Large intestine (tissue), 3 donors: Measurements from ENCODE around the gene KRT73. TPM values are rescaled to one million over a fixed set of nuclear protein-coding genes. Genes with fewer than 3 reads are reported as not detected.

Source experiments
- DNase-seq, 2 donors: peaks; one replicate each; pipeline versions ENCODE4 v3.0.0 to v3.0.0-alpha.2; 2013
- H3K27ac ChIP-seq: one replicate; pipeline ENCODE4 v1.5.1; 2013; ENCODE audit warnings: low read length
- H3K27me3 ChIP-seq: 2 replicates; pipeline ENCODE4 v1.6.1; 2013; ENCODE audit warnings: low read length; ENCODE audit not compliant: control insufficient read depth, insufficient read depth
- H3K36me3 ChIP-seq: 2 replicates; pipeline ENCODE4 v1.6.1; 2013; ENCODE audit warnings: low read length; ENCODE audit not compliant: control insufficient read depth, insufficient read depth
- H3K4me1 ChIP-seq: one replicate; pipeline ENCODE4 v1.6.1; 2013; ENCODE audit warnings: low read length; ENCODE audit not compliant: control insufficient read depth, insufficient read depth
- H3K4me3 ChIP-seq: one replicate; pipeline ENCODE4 v1.5.1; 2013; ENCODE audit warnings: low read length
- H3K9me3 ChIP-seq: one replicate; pipeline ENCODE4 v1.6.1; 2013; ENCODE audit warnings: mild to moderate bottlenecking, low read depth, low read length, moderate library complexity; ENCODE audit not compliant: control insufficient read depth
- WGBS: methylation state at CpG from one replicate; pipeline ENCODE4 v1.1.5; 2013; ENCODE audit warnings: low lambda C conversion rate; ENCODE audit not compliant: insufficient coverage; 5-methylcytosine and 5-hydroxymethylcytosine counted together
- polyA plus RNA-seq: library from polyadenylated mRNA; unstranded; fragments of 120-200 nt; gene quantifications from one replicate; pipeline ENCODE4 v1.2.1, GENCODE V29; 2013

The KRT73 gene
- polyA plus RNA-seq, 1 donor, result 0.97 TPM

DNA sequence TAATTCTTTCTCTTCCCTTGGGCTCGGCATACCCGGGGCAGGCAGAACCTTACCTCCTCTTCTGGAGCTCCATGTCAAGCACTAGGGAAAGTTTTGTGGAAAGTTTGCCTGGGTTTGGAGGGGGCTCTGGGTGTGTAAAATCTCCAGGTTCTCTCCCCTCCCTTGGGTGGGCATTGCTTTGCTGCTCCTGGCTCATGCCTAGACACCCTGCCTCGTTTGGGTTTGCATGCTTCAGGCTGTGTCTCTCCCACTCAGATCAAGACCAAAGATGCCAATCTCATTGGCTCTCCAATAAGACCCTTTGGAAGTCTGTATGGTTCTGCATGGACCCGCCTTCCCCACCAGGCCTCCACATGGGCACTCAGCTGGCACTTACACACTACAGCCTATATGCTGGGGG, 39.8 kb upstream of the KRT73 start:
- Histone ChIP-seq H3K27me3 (peaks cover 4% of the 10 kb centered on the region), H3K36me3 (no peaks in the 10 kb centered on the region), H3K9me3 (no peaks in the 10 kb centered on the region), H3K4me3 (no peak overlapping the region), H3K27ac (no peak overlapping the region), H3K4me1 (peaks cover 10% of the 10 kb centered on the region)
- no CpG with 5 or more reads among the region's 4 CpGs for WGBS
- DNase-seq, result no peak

- Histone ChIP-seq H3K4me3 (no peak overlapping the region), H3K9me3 (no peaks in the 10 kb centered on the region), H3K4me1 (peaks cover 10% of the 10 kb centered on the region), H3K27me3 (peaks cover 4% of the 10 kb centered on the region), H3K27ac (no peak overlapping the region), H3K36me3 (no peaks in the 10 kb centered on the region)
- DNase-seq, result peak in 1 of 2 donors; percentile 73
- WGBS, result 82% methylated on average over 4 of the region's 6 CpGs
These were observed 39.0 kb upstream of the KRT73 start for GRCh38 chr12:52657250-52657902.

- WGBS, result no CpG with 5 or more reads among the region's 4 CpGs
These were observed 38.3 kb upstream of the KRT73 start for GRCh38 chr12:52656616-52657015.

DNA sequence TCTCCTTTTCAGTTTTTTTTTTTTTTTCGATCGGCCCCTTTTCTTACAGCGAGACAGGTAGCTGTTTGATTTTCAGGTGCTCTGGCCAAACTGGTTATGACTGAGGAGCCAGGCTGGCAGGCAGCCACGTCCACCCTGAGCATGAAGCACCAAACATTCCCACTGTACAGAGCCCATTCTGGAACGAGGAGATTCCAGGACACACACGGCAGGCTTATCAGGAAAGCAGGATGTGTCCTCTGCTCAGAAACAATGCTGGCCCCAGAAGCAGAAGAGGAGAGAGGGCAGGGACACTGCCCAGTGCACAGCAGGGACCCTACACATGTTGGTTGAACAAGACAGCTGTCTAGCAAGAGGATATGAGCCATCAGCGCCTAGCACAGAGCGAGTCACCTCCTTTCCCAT, 37.4 kb upstream of the KRT73 start:
- Histone ChIP-seq H3K36me3 (no peaks in the 10 kb centered on the region), H3K27ac (no peak overlapping the region), H3K4me3 (no peak overlapping the region), H3K4me1 (peaks cover 6% of the 10 kb centered on the region), H3K9me3 (peaks cover 3% of the 10 kb centered on the region), H3K27me3 (peaks cover 4% of the 10 kb centered on the region)
- WGBS, result no CpG with 5 or more reads among the region's 8 CpGs
- peak in 1 of 2 donors; percentile 31 for DNase-seq

More at GRCh38 chr12:52656616-52657015, 38.3 kb upstream of the KRT73 start:
- Histone ChIP-seq H3K4me3 (no peak overlapping the region), H3K9me3 (peaks cover 2% of the 10 kb centered on the region), H3K36me3 (no peaks in the 10 kb centered on the region), H3K27ac (no peak overlapping the region), H3K4me1 (peaks cover 6% of the 10 kb centered on the region), H3K27me3 (peaks cover 4% of the 10 kb centered on the region)
- DNase-seq, result no peak

DNA sequence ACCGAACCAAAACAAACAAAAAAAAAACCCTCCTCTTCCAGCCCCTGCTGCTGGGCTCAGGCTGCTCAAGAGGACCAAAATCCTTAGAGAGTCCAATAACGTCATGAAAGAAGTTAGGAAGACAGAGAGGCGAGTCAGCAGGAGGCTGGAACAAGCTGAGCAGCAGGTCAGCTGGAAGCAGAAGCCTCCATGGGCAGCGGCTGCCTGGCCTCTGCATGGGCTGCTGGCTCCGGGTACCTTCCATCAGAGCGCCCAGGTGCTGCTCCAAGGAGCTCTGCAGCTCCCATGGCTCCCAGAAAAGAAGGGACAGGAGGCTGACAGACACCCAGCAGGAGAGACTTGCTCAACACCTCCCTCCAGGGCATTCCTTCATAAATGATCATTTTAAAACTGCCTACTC, 36.9 kb upstream of the KRT73 start:
- H3K27ac ChIP-seq, result no peak overlapping the region

DNA sequence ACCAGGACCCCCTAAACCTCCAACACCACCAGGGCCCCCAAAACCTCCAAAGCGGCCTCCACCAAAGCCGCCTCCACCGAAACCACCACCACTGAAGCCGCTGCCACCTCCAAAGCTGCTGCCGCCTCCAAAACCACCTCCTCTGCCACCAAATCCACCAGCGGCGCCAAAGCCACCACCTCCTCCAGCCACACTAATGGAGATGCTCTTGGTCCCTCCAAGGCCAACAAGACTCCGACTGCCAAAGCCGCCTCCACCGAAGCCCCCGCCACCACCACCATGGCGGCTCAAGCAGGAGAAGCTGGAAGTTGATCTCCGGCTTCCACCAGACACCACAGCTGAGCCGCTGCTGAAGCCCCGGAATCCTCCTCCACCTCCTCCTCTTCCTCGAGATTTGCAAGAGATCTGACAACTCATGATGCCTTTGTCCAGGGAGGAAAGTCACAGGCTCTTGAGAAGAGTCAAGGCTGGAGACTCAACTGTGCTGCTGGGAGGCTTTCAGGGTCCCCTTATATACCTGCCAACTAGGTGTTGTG, 33.4 kb upstream of the KRT73 start, which contains the start of gene KRT2:
Gene KRT2, minus strand, starts transcription at position 486 of the 536 bp plus-strand sequence. Its CDS starts 69 bp downstream, at position 417.
- H3K4me3 ChIP-seq, result no peak within 1 kb of the TSS
- WGBS, result no CpG with 5 or more reads among the region's 16 CpGs

More for the DNA sequence above, 36.9 kb upstream of the KRT73 start:
- no CpG with 5 or more reads among the region's 6 CpGs for WGBS
- DNase-seq, result no peak
- Histone ChIP-seq H3K9me3 (peaks cover 3% of the 10 kb centered on the region), H3K4me1 (peaks cover 6% of the 10 kb centered on the region), H3K4me3 (no peak overlapping the region), H3K27me3 (peaks cover 4% of the 10 kb centered on the region), H3K36me3 (no peaks in the 10 kb centered on the region)

GRCh38 chr12:52650520-52651081, 32.2 kb upstream of the KRT73 start:
- Histone ChIP-seq H3K9me3 (peaks cover 3% of the 10 kb centered on the region), H3K4me3 (no peak overlapping the region), H3K4me1 (peaks cover 14% of the 10 kb centered on the region), H3K36me3 (no peaks in the 10 kb centered on the region), H3K27me3 (peaks cover 4% of the 10 kb centered on the region), H3K27ac (no peak overlapping the region)
- no peak for DNase-seq
- no CpG with 5 or more reads among the region's 12 CpGs for WGBS

More for the DNA sequence above, 33.4 kb upstream of the KRT73 start, which contains the start of gene KRT2:
- no peak for DNase-seq
- H3K27ac ChIP-seq, result no peak within 1 kb of the TSS
- H3K9me3 ChIP-seq, result peaks cover 3% of the 10 kb centered on the region
- no peaks in the 10 kb centered on the region for H3K36me3 ChIP-seq
- peaks cover 2% of the 10 kb centered on the region for H3K4me1 ChIP-seq
- peaks cover 4% of the 10 kb centered on the region for H3K27me3 ChIP-seq

DNA sequence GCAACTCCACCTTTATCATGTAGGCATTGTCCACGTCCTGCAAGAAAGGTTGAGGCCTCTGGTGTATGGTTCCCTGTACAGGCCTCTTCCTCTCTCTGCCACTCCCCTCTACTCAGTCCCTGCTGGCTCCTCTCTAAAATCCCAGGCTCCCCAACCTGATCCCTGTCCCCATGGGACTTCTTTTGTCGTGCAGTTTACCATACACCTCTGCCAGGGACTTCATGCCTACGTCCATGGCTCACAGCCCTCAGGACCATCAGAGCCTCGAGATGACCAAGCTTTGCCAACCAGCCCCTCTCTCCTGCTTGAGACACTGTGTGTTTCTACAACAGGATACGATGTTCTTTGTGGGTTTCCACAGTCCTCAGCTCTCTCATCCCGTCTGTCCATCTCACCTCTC, 30.7 kb upstream of the KRT73 start:
- DNase-seq, result no peak
- Histone ChIP-seq H3K27me3 (no peaks in the 10 kb centered on the region), H3K4me1 (peaks cover 22% of the 10 kb centered on the region), H3K4me3 (no peak overlapping the region), H3K36me3 (no peaks in the 10 kb centered on the region), H3K27ac (no peak overlapping the region), H3K9me3 (peaks cover 6% of the 10 kb centered on the region)
- WGBS, result no CpG with 5 or more reads among the region's 6 CpGs

- Histone ChIP-seq H3K36me3 (no peaks in the 10 kb centered on the region), H3K27me3 (no peaks in the 10 kb centered on the region), H3K9me3 (peaks cover 6% of the 10 kb centered on the region), H3K4me1 (peaks cover 22% of the 10 kb centered on the region), H3K27ac (no peak overlapping the region), H3K4me3 (no peak overlapping the region)
- WGBS, result no CpG with 5 or more reads among the region's 8 CpGs
- DNase-seq, result no peak
These were observed 29.7 kb upstream of the KRT73 start for GRCh38 chr12:52648012-52648550.

GRCh38 chr12:52647601-52648000, 29.2 kb upstream of the KRT73 start:
- Histone ChIP-seq H3K27ac (no peak overlapping the region), H3K36me3 (no peaks in the 10 kb centered on the region), H3K4me1 (peaks cover 22% of the 10 kb centered on the region), H3K4me3 (no peak overlapping the region), H3K9me3 (peaks cover 6% of the 10 kb centered on the region), H3K27me3 (no peaks in the 10 kb centered on the region)
- no CpG with 5 or more reads among the region's 9 CpGs for WGBS
- DNase-seq, result no peak
